ENCODE measurements around the gene MID1IP1. TPM values are rescaled to one million over a fixed set of nuclear protein-coding genes. Genes with fewer than 3 reads are reported as not detected.

MID1IP1 gene
- total and polyA plus RNA-seq, 10 of the 15 experiments (the other 5 are each of a cell fraction or from before 2014, with no cell fraction given), result 0.21 to 62.2 (median 14.6) TPM

- Histone ChIP-seq H3K4me2 (ENCODE audit: control insufficient read depth, insufficient read depth) (no peak overlapping the region), H4K20me1 (ENCODE audit: control insufficient read depth, insufficient read depth) (no peaks in the 10 kb centered on the region), H3K27me3 (replicated peaks in 1 of 2; ENCODE audit: control insufficient read depth in 2 of 2, insufficient read depth in 2 of 2, low read length in 1 of 2) (no peaks in the 10 kb centered on the region), H3K9me3 (replicated peaks; ENCODE audit: control insufficient read depth, insufficient read depth, low read length) (no peaks in the 10 kb centered on the region), H2AFZ (ENCODE audit: control insufficient read depth, low read depth, low read length) (no peak overlapping the region), H3K27ac (ENCODE audit: control insufficient read depth, insufficient read depth) (no peak overlapping the region), H3K4me3 (no peak overlapping the region), H3K9ac (ENCODE audit: control insufficient read depth, insufficient read depth, low read length) (no peak overlapping the region), H3K4me1 (ENCODE audit: control insufficient read depth, insufficient read depth, low read length) (no peaks in the 10 kb centered on the region), H3K36me3 (ENCODE audit: control insufficient read depth in 2 of 2, insufficient read depth in 2 of 2, low read length in 1 of 2) (no peaks in the 10 kb centered on the region), H3K79me2 (ENCODE audit: control insufficient read depth, insufficient read depth, low read length) (no peaks in the 10 kb centered on the region)
- FAIRE-seq, result no peak
- in situ Hi-C loops (cut with MboI), result no loop called here
- SMC1A ChIA-PET (ENCODE audit: uncharacterized antibody, unreplicated experiment), result no interaction called here
- RAD21 ChIA-PET (ENCODE audit: unreplicated experiment), result no interaction called here
- no peak for ATAC-seq
- CTCF ChIA-PET, result no interaction called here
- DNase-seq (ENCODE audit: low read depth, low spot score), result no peak
- BruUV-seq (replicated peaks), result no TSS peak
- WGBS (ENCODE audit: insufficient coverage, insufficient replicate concordance, low lambda C conversion rate, missing lambda C conversion rate), result 50% methylated on average over 1 of the region's 1 CpG
- POLR2A ChIA-PET, result no interaction called here
- intact Hi-C loops (cut with micrococcal nuclease; ENCODE audit: unreplicated experiment), result no loop called here
- no peak for TF ChIP-seq CBFB (IDR thresholded peaks at IDR 0.05; ENCODE audit: low read depth)
- TF ChIP-seq ZBTB40 (IDR thresholded peaks at IDR 0.05; ENCODE audit: borderline replicate concordance), result no peak
- no peak for TF ChIP-seq BCL11A (IDR thresholded peaks at IDR 0.05; ENCODE audit: low read depth, low read length)
- no peak for TF ChIP-seq CEBPB (IDR thresholded peaks at IDR 0.05; ENCODE audit: borderline replicate concordance in 1 of 2, low read depth in 2 of 2, low read length in 2 of 2)
- no peak for TF ChIP-seq HCFC1 (IDR thresholded peaks at IDR 0.05; ENCODE audit: low read length)
- no peak for TF ChIP-seq MEF2A (IDR thresholded peaks at IDR 0.05; ENCODE audit: insufficient read depth, low read depth, low read length)
- no peak for TF ChIP-seq BMI1 (IDR thresholded peaks at IDR 0.05; ENCODE audit: borderline replicate concordance)
- TF ChIP-seq ESRRA (IDR thresholded peaks at IDR 0.05; ENCODE audit: low read length), result no peak
- TF ChIP-seq IRF3 (IDR thresholded peaks at IDR 0.05), result no peak
- no peak for TF ChIP-seq PAX5 (IDR thresholded peaks at IDR 0.05; ENCODE audit: borderline replicate concordance, low read depth, low read length)
- TF ChIP-seq PML (IDR thresholded peaks at IDR 0.05; ENCODE audit: low read length), result no peak
- no peak for TF ChIP-seq YBX1 (IDR thresholded peaks at IDR 0.05)
- no peak for TF ChIP-seq ZNF592 (IDR thresholded peaks at IDR 0.05)
- TF ChIP-seq SUZ12 (IDR thresholded peaks at IDR 0.05; ENCODE audit: unreplicated experiment), result no peak
- no peak for TF ChIP-seq SP1 (IDR thresholded peaks at IDR 0.05; ENCODE audit: low read depth, low read length)
- TF ChIP-seq ZNF24 (IDR thresholded peaks at IDR 0.05), result no peak
- no peak for TF ChIP-seq RUNX3 (IDR thresholded peaks at IDR 0.05; ENCODE audit: low read length)
- no peak for TF ChIP-seq SMARCA5 (IDR thresholded peaks at IDR 0.05)
Observed at GRCh38 chrX:38819163-38819562, 17.9 kb downstream of the MID1IP1 start.
